GM19463 (cell line): ENCODE data around the gene CIPC.
A peak's percentile ranks its signal among the peaks of the same experiment; 100 is the strongest.

Experiments
- ATAC-seq: cut with Tn5 transposase; IDR thresholded peaks from one replicate; pipeline ENCODE4 v1.9.1; 2021; ENCODE audit warnings: mild to moderate bottlenecking, moderate library complexity; ENCODE audit not compliant: unreplicated experiment

CIPC gene

DNA sequence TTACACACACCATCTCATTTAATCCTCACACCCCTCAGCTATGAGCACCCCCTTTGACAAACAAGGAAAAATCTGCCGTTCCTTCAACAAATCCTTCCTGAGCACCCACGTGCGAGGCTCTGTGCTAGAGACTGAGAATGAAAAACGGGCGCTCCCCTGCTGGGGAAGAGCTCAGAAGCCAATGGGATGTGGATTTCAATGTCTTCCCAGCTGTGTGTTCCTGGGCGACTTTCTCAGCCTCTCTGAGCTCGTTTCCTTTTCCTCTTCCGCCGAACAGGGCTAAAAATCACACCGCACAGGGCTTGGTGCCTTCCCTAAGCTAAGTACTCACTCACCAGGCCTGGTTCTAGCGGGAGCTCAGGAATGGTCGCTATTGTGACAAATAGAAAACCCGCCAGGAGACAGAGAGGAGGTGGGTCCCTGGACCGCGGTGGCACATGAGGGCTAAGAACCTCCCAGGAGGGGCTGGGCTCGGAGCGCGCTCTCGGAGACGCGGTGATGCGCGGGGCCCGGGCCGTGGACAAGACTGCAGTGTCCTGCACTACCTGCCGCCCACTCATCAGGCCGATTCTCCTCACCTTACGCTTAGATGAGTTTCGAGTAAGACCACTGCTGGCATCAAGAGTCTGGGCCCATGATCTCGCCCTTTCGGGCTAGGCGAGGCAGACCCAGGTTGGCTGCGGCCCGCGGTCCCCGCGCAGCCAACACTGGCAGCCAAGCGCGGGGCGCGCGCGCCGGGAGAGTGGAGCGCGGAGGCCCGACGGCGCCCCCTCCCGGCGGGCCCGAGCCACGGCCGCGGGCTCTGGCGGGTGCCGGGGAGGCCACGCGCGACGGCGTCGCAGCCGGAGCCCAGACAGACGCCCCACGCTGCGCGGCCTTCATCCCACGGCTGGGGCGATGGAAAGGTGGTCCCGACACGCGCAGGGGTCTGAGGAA lies 26.6 kb downstream of the CIPC start:
- no peak for ATAC-seq

DNA sequence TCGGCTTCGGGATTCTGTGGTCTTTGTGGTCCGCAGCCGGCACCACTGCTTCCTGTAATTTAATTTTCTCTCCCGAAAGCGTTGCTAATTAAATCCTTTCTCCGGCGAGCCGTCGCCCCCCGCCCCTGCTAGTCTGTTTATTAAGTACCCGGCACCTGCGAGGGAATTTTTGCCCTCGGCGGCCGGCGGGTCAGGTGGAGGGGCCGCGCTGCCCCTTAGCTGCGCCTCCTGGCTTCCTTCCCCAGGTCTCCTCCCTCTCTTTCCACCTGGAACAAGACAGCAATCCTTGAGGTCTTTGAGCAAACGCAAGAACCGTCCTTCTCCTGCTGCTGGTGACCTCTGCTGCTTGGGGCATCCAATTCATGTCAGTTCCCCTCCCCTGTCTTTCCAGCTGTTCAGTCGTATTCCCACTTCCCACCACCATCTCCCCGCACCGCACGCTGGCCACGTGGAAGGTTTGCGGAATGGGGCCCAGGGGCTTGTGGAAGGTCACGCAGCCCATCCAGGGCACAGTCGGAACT lies 27.3 kb downstream of the CIPC start:
- ATAC-seq = no peak

DNA sequence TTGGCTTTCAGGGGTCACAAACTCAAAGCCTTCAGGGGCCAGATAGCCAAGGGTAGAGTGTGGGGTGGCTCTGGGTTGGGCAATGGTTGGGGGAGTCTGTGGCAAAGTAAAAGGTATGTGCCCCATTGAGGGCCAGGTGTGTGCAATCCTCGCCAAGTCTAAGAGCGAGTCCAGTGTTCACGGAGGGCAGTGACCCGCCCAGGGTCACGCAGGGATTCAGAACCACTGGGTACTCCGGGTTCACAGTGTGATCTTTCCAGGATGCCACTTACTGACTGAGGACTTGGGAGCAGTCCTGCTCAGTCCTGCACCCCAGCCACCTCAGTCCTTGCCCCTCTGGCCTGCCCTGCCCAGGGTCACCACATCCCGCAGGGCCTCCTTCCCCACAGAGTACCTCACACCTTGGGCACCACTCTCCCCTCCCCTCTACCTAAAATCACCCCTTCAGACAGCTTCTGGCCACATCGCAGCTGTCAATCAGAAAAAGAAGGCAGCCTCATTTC lies 27.8 kb downstream of the CIPC start:
- ATAC-seq = no peak

DNA sequence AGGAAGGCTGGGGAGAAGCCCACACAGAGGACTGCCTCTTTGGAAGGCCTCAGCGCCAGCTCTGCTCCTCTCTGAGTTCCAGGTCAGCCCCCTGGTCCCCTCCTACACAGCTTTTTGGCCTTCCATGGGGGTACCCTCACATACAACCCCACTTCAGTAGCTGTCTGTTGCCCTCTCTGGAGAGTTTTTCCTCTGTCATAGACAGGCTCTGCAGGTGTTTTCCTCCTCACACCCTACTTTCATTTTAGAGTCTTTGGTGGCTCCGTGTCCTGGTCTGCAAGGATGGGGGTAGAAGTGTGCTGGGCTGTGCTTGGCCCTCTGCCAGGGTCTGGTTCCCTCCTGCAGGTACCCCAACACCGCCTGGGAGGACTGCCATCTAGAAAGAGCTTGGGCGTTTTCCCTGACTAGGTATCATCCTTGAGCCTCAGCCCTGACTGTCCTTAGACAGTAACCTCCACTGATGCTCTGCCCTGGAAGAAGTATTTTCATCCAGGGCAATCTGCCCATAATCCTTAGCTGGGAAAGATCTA lies 28.5 kb downstream of the CIPC start:
- ATAC-seq = no peak

DNA sequence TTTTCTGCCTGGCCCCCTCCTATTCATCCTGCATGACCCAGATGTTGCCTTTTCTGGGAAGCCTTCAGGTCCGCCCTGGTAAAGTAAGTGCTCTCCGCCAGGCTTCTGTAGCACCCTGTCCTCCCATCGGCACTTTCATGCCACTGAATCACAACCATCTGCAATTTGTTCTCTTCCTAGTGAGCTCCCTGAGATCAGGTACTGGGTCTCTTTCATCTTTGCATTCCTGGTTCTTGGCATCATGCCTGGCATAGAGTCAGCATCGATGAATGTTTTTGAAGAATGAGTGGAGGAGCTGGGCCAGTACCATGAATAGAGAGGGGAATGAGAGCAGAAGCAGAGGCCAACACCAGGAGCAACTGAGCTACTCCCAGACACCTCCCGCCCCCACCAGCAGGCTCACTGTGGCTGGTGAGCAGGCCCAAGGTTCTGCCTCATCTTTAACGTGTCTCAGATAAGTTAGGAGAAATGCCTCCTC lies 30.4 kb downstream of the CIPC start:
- ATAC-seq = no peak

DNA sequence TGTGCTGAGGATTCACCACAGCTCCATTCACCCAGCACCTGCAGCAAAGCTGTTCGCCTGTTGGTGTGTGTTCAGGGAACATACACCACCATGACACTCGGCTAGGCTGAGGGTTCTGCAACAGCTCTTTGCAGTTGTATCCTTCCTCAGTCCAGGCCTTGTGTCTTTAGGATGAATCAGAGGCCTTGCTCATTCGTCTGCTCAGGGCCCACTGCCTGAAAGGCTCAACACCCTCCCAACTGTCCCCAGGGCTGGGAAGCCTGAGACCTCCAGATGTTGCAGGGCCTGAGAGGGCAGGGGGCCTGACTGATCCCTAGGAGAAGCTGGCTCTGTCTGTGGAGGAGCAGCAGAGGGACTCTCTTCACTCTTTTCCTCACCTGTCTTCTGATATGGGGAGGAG lies 32.3 kb downstream of the CIPC start:
- no peak for ATAC-seq

DNA sequence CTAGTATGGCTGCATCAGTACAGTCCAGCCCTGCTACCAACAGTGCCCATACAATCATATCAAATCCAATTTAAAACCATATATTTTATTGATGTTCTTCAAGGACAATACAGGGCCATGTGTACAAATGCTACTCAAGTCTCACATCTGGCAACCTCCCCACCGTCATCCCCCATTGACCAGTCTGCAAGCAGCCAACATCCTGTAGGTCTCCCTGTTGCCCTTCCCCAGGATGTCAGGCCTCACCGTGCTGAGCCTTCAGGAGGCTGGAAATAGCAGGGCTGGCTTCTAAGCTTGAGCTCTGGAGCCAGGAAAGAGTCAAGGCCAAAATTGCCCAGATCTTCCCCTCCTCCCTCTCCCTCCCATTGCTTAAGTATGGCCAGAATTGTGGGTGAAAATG lies 33.1 kb downstream of the CIPC start:
- no peak for ATAC-seq

DNA sequence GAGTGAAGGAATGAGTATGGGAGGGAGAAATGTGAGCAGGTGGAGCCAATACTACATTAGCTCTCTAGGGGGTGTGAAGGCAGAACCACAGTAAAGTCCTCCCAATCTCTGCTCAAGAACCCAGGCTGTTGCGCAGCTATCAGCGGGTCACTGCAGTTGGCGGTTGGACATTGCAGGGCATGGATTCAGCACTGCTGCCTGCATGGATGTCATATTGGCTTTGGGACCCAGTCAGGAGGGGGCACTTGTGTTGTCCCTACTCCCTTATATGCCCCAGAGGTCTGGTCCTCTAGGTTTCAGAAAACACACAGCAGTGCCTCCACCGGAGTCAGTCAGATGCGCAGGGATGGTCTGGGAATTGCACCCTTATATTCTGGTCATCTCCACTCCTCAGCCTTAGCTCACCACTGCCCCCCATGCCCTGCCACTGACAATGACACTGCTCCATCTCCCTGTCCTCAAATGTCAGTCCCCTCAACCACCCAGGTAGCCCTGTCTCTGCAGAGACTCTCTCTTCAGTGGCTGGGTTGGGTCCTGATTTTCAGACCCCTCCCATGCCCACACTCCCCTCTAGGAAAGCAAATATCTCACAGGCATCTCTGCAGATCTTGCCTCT lies 33.9 kb downstream of the CIPC start:
- no peak for ATAC-seq

DNA sequence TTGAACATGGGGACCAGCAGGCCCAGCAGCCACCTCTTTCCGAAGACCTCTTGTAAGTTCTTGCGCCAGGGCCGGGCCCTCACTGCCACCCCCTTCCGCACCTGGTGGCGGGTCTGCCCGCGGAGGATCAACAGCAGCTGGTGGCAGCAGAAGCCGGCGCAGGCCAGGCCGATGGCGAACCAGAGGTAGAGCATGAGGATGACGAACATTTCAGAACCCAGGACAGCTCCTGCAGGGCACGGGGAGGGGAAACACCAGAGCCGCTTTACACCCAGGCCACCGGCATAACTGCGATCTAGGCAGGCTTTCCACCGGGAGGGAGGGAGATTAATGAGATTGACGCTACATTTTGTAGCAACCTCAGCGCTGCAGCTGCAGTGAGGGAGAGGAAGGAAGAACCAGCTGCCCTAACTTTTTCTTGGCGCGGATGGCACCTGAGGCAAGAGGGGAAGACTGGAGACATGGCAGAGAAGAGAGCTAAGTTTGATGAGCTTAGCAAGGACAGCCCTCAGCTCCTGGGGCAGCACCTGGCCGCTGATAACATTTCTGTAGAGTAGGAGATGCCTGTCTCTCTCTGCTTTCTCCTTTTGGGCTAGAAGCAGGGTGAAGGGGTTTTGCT lies 35.8 kb downstream of the CIPC start:
- ATAC-seq = peak; percentile 76

DNA sequence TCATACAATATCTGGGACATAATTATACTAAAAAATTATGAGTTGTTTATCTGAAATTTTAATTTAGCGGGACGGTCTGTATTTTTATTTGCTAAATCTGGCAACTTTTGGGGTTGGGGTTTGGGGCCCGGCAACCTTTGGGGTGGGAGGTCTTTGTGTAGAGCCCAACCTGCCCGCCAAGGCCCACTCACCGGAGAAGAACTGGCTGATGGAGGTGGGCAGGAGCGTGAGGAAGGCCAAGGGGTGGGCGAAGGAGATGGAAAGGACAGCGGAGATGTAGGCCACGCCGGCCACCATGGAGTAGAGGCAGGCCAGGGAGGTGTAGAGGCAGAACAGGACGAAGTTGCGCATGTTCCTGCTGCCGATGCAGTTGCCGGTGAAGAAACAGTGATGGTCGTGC lies 41.0 kb downstream of the CIPC start:
- ATAC-seq = no peak

DNA sequence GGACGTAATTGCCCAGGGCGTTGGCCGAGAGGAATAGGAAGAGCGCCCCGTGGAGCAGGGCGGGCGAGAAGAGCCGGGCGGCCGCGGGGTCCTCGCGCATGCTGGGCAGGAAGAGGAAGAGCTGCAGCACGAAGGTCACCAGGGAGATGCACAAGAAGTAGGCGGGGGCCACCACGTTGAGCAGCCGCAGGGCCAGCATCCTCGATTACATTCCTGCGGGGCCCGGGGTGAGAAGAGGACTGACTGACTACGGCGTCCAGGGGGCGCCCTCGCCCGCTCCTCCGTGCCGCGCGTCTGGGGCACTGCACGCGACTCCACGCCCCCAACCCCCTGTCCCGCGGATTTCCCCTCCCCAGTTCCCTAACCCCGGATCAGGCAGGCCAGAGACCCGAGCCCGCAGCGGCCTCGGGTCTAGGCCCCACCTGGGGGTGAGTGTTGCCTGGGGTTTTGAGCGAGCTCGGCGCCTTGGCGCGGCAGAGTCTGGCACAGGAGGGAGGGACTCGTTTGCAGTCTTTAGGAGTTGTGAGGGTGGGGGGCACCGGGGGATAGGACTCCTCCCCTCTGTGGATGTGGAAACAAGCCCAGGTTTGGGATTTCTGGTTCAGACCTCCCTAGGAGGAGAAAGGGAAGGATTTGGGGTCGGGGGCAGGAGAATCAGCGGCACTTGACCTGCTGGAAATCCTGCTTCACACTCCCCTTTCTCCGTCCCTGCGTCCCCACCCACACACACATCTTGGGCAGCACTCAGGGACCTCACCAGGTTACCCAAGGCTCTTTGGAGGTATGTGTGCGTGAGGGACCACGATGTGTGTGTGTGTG lies 41.7 kb downstream of the CIPC start:
- ATAC-seq = no peak

DNA sequence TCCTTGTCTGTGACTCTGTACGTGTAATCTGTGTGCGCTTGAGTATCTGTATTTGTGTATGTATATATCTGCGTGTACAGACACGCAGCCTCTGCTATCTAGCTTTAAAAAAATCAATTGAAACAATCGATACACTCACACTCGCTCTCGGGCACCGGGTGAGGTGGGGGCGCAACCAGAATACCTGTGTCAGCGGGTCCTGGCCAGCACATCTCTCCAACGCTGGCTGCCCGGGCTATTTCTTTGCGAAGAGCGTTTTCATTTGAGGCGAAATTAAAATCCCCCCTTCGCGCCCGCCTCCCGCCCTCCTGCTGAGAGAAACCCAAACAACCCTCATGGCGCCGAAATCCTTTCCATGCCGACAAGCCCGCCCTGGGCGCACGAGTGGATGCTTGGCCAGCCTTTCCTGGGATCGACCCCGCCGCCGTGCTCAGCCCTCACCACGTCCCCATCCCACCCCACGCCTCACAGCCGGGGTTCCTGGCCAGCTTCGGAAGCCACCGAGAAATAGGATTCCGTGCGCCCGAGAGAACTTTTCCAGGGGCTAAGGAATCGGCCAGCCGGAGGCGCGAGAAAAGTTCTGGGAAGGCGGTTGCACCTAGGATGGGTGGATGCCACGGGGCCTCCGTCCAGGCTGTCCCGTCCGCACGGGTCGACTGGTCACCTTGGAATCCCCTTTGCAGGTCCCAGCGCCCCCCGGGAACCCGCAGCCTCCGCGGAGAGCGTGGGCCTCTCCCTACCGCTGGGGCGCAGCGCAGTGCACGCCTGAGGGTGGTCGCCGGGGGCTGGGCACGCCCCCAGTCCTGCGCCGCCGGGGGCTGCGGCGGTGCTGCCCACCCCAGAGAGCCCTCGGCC lies 42.5 kb downstream of the CIPC start:
- no peak for ATAC-seq

DNA sequence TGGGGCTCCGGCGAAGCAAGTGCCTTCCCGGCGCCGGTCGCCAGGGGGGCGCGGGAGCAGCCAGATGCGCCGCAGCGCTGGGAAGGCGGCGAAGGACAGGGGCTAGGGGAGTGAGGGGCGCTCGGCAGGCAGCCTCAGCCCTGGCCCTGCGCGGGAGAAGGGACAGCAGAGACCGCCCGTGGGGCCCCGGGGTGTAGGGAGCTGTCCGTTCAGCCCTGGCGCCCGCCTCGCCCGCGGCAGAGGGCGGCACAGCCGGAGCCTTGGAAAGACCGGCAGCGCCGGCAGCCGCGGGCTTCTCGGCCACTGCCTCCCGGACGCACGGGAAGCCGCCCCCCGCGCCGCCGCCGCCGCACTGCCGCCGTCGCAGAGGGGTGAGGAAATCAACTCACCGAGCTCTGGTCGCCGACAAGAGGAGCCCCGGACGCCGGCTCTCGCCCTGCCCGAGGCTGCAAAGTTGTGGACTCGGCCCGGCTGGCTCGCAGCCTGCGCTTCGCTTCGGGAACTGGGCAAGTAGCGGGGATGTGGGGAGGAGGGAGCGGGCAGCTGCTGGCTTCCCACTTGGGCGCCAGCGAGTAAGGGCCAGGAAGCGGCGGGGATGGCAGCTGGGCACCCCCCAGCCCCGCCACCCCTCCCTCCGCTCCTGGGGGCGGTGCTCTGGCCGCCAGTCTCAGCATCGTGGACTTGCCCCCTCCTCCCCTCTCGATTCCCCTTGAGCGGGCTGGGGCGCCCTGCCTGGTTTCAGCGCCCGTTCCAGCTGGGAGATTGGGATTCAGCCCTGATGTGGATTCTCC lies 43.4 kb downstream of the CIPC start, which contains the start of gene ZDHHC22:
TSS of gene ZDHHC22 (minus strand) at position 578 of the 791 bp plus-strand sequence. CDS start 2,053 bp downstream, outside the sequence.
- no peak for ATAC-seq

DNA sequence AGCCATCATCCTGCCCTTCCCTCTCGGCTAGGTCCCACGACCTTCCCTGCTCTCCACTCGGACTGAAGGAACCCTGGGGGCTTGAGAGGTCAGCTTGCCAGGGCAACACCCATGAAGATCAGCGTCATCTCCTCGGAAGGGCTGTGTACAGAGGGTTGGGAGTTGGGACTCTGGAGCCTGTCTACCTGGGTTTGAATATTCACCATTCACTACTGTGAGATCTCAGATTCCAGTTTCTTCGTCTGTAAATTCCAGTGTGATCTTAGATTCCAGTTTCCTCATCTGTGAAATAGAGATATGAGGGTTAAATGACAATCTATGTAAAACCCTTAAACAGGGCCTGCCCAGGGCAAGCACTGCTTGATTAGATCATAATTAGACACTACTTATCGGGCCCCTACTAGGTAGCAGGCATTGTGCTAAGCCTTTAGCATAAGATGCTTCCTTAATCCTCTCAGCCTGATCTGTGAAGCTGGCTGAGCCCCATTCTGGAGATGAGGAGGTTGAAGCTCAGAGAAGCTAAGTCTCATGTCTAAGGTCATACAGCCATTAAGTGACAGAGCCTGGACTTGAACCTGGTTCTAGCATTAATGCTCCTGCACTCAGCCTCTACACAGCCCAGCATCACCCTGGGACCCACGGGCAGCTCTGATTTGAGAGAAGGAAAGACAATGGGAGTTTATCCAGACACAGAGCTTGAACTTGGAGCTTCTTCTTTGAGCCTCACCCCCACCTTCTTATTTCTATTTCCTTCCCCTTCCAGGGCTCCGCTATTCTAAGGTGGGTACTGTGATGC lies 44.1 kb downstream of the CIPC start:
- no peak for ATAC-seq

DNA sequence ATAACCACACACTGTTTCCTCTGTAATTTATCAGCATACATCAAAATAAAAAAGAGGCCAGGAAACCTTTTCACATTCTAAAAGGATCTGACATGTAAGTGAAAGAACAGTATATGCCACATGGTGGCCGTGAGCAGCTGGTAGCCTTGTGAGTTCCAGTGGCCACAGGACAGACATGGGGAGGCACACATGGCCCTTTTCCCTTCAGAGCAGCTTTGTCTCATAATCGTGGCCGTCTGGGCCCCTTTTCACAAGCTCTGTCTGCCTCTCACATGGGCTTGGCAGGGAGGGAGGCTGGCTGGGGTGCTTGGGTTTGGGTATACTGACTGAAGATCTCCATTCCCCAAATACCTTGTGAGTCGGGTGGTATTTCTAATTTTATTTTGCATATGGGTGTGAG lies 45.0 kb downstream of the CIPC start:
- ATAC-seq = no peak

DNA sequence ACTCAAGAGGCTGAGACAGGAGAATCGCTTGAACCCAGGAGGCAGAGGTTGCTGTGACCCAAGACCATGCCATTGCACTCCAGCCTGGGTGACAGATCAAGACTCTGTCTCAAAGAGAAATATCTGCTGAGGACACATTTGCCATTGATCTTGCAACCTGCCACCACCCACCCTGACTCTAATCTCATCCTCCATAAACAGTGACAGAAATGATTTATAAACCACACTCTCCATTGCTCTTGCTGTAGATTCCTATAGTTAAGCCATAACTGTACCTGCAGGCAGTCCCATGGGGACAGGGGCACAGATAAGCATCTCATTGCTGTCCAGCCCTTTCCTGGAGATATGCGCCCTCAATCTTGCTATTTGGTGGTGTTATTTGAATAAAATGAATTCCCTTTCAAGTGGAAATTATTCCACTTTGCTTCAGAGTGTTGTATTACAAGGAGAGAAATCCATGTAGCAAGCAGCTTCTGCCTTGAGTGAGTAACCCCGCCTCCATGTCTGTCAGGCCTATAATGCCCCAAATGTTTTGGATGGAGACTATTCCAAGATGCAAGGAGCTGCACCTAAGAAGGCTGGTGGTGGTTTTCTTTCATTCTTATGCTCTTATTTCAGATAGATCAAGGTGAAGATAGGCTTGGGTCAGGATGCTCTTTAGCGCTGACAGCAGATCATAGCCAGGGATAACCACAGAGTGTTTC lies 46.5 kb downstream of the CIPC start:
- no peak for ATAC-seq
